ENCODE results near the gene MMP8.

The MMP8 gene

DNA sequence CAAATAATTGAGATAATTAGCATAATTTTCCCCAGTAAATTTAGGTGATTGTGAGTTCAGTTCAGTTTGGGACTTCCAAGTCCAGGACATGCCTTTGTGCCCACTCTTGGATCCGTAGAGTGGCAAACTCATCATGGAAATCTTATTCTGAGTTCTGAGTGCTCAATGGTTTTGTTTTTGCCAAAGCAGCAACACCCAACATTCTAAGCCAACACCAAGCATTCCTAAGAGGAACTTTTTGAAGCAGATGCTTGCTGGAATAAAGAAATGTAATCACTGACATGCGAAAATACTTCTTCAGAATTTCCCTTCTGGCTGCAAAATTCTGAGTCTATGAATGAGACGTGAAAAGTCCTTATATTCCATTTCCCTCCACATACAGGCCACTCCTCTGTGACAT is 29.6 kb downstream of the MMP8 start:
- no peaks in the 10 kb centered on the region for H3K27me3 ChIP-seq (ENCODE audit: insufficient read depth, low read depth)
- no peaks in the 10 kb centered on the region for H3K79me2 ChIP-seq (ENCODE audit: insufficient read depth, low read depth)
- H4K20me1 ChIP-seq (ENCODE audit: insufficient read depth), result no peaks in the 10 kb centered on the region
- no peaks in the 10 kb centered on the region for H3K36me3 ChIP-seq (ENCODE audit: insufficient read depth)
- TF ChIP-seq, protein P1, sequence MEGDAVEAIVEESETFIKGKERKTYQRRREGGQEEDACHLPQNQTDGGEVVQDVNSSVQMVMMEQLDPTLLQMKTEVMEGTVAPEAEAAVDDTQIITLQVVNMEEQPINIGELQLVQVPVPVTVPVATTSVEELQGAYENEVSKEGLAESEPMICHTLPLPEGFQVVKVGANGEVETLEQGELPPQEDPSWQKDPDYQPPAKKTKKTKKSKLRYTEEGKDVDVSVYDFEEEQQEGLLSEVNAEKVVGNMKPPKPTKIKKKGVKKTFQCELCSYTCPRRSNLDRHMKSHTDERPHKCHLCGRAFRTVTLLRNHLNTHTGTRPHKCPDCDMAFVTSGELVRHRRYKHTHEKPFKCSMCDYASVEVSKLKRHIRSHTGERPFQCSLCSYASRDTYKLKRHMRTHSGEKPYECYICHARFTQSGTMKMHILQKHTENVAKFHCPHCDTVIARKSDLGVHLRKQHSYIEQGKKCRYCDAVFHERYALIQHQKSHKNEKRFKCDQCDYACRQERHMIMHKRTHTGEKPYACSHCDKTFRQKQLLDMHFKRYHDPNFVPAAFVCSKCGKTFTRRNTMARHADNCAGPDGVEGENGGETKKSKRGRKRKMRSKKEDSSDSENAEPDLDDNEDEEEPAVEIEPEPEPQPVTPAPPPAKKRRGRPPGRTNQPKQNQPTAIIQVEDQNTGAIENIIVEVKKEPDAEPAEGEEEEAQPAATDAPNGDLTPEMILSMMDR (conservative IDR thresholded peaks at IDR 0.05; ENCODE audit: low read depth, low read length), result no peak
- no peaks in the 10 kb centered on the region for H3K4me1 ChIP-seq (ENCODE audit: low read depth, poor library complexity, severe bottlenecking)
- no peak overlapping the region for H2AFZ ChIP-seq (ENCODE audit: low read depth)
- no peak overlapping the region for H3K4me2 ChIP-seq
- H3K4me3 ChIP-seq (IDR thresholded peaks at IDR 0.05; ENCODE audit: insufficient read depth, low read depth, low read length), result no peak overlapping the region
- no peak overlapping the region for H3K9ac ChIP-seq
- H3K27ac ChIP-seq, result no peak overlapping the region

DNA sequence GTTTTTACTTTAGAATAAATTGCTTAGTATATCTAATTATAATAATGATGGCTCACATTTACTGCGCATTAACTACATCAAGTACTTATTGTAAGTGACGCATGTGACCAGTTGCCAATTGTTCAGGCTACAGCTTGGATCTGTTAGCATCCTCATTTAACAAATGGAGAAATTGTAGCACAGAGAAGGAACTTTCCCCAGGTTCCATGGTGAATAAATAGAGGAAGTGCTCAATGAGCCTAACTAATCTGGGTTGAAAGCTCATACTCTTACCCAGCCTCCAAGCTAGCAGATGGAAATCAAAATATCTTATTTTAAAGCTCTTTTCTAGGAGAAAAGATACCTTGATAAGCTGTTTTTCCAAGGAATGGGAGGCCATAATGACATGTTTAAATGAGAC is 39.0 kb downstream of the MMP8 start:
- Histone ChIP-seq H3K27me3 (ENCODE audit: insufficient read depth, low read depth) (no peaks in the 10 kb centered on the region), H3K4me1 (ENCODE audit: low read depth, poor library complexity, severe bottlenecking) (no peaks in the 10 kb centered on the region), H2AFZ (ENCODE audit: low read depth) (no peak overlapping the region), H3K4me2 (no peak overlapping the region), H3K36me3 (ENCODE audit: insufficient read depth) (no peaks in the 10 kb centered on the region), H3K27ac (no peak overlapping the region), H4K20me1 (ENCODE audit: insufficient read depth) (no peaks in the 10 kb centered on the region), H3K4me3 (IDR thresholded peaks at IDR 0.05; ENCODE audit: insufficient read depth, low read depth, low read length) (no peak overlapping the region), H3K9ac (no peak overlapping the region), H3K79me2 (ENCODE audit: insufficient read depth, low read depth) (no peaks in the 10 kb centered on the region)
- TF ChIP-seq, protein P1 (conservative IDR thresholded peaks at IDR 0.05; ENCODE audit: low read depth, low read length), result no peak

DNA sequence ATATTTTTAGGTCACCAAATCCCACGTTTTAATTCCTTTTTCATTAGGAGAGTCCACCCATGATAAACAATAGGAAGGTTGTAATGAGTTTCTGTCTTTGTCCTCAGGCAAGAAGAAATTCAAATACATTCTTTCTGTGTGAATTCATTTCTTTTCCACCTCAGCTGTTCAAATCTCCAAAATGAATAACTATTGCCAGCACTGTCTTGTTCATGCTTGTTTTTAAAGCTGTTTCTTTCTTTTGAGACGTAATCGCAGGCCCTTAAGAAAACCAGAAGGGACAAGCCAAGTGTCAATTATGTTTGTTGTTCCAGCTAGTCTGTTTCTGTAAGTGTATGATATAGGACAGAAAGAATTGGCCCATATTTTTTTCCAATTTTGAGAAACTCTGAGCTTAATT is 39.4 kb downstream of the MMP8 start:
- Histone ChIP-seq H3K4me1 (ENCODE audit: low read depth, poor library complexity, severe bottlenecking) (no peaks in the 10 kb centered on the region), H2AFZ (ENCODE audit: low read depth) (no peak overlapping the region), H3K79me2 (ENCODE audit: insufficient read depth, low read depth) (no peaks in the 10 kb centered on the region), H3K4me3 (IDR thresholded peaks at IDR 0.05; ENCODE audit: insufficient read depth, low read depth, low read length) (no peak overlapping the region), H3K4me2 (no peak overlapping the region), H4K20me1 (ENCODE audit: insufficient read depth) (no peaks in the 10 kb centered on the region), H3K27ac (no peak overlapping the region), H3K9ac (no peak overlapping the region), H3K36me3 (ENCODE audit: insufficient read depth) (no peaks in the 10 kb centered on the region), H3K27me3 (ENCODE audit: insufficient read depth, low read depth) (no peaks in the 10 kb centered on the region)
- TF ChIP-seq, protein P1 (conservative IDR thresholded peaks at IDR 0.05; ENCODE audit: low read depth, low read length), result no peak

DNA sequence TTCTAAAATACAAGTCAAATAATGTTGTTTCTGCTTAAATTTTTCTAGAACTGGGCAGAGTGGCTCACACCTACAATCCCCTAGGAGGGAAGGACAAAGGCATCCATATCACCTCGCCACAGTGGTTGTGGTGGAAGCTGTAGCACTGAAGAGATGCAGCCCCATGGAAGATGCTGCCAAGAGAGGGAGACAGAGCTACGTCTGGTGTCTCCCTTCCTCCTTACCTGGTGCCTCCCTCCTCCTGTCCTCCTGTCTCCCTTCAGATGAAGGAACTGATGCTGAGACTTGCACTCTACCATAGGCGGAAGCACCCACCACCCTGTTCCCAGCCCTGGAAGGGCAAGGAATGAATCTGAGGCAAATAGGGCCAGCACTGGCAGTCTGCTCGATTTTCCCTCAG is 41.5 kb downstream of the MMP8 start:
- Histone ChIP-seq H3K27ac (no peak overlapping the region), H3K27me3 (ENCODE audit: insufficient read depth, low read depth) (no peaks in the 10 kb centered on the region), H3K36me3 (ENCODE audit: insufficient read depth) (no peaks in the 10 kb centered on the region), H2AFZ (ENCODE audit: low read depth) (no peak overlapping the region), H3K4me2 (no peak overlapping the region), H3K9ac (no peak overlapping the region), H3K79me2 (ENCODE audit: insufficient read depth, low read depth) (no peaks in the 10 kb centered on the region), H4K20me1 (ENCODE audit: insufficient read depth) (no peaks in the 10 kb centered on the region), H3K4me1 (ENCODE audit: low read depth, poor library complexity, severe bottlenecking) (no peaks in the 10 kb centered on the region), H3K4me3 (IDR thresholded peaks at IDR 0.05; ENCODE audit: insufficient read depth, low read depth, low read length) (no peak overlapping the region)
- TF ChIP-seq, protein P1 (conservative IDR thresholded peaks at IDR 0.05; ENCODE audit: low read depth, low read length), result no peak

DNA sequence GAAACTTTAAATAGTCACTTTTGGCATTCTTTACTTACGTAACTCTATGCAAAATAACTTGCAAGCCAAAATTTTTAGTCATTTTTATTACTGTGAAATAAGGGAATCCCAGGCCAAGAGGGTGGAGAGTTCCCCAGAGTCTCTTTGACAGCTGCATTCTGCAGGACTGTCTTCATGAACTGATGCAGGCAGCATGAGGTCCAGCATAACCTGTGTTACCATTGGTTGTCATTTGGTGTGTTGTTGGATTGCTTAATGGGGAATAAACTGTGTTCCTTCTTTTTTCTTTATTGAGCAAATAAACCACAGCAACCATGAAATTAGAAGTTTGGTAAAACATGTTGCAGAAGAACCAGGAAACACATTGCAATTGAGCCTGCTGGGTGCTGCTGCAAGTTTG is 43.8 kb downstream of the MMP8 start:
- Histone ChIP-seq H3K9ac (no peak overlapping the region), H4K20me1 (ENCODE audit: insufficient read depth) (no peaks in the 10 kb centered on the region), H3K36me3 (ENCODE audit: insufficient read depth) (no peaks in the 10 kb centered on the region), H3K79me2 (ENCODE audit: insufficient read depth, low read depth) (no peaks in the 10 kb centered on the region), H3K27me3 (ENCODE audit: insufficient read depth, low read depth) (no peaks in the 10 kb centered on the region), H2AFZ (ENCODE audit: low read depth) (no peak overlapping the region), H3K4me2 (no peak overlapping the region), H3K4me3 (IDR thresholded peaks at IDR 0.05; ENCODE audit: insufficient read depth, low read depth, low read length) (no peak overlapping the region), H3K27ac (no peak overlapping the region), H3K4me1 (ENCODE audit: low read depth, poor library complexity, severe bottlenecking) (no peaks in the 10 kb centered on the region)
- TF ChIP-seq, protein P1 (conservative IDR thresholded peaks at IDR 0.05; ENCODE audit: low read depth, low read length), result no peak

Data from KMS-11 (cell line).